SK-N-MC (cell line): ENCODE results near the gene EXOSC3.

ENCODE experiments used
- EZH2 ChIP-seq: fragments of 200-600 bp; sonication (generic); IDR thresholded peaks from one replicate; pipeline ENCODE4 v1.6.1; 2017; ENCODE audit warnings: antibody characterized with exemption
- FOXP2 ChIP-seq: optimal IDR thresholded peaks from 2 replicates; pipeline ENCODE3; 2011; ENCODE audit warnings: mild to moderate bottlenecking, moderate library complexity; ENCODE audit not compliant: insufficient read depth; ENCODE audit errors: extremely low read length, control extremely low read depth
- POLR2AphosphoS5 ChIP-seq: IDR thresholded peaks from 2 replicates; pipeline ENCODE4 v1.6.1; 2012; ENCODE audit warnings: mild to moderate bottlenecking, low read depth, low read length, borderline replicate concordance

GRCh38 chr9:37745970-37746369 is 38.9 kb downstream of the EXOSC3 start:
- TF ChIP-seq EZH2 (no peak), POLR2AphosphoS5 (no peak), FOXP2 (no peak)
